Adipocyte (in vitro differentiated cells): ENCODE measurements around the gene PCDHGA12.
"Not testable (repeated sequence)": the region's sequence is repeated elsewhere in the genome, so short reads cannot be mapped to it uniquely, and the experiment has no call there.

Source experiments
- DNase-seq: peaks from one replicate; pipeline ENCODE4 v3.0.0-alpha.2; 2015; ENCODE audit warnings: low read depth
- H3K27me3 ChIP-seq: replicated peaks from 2 replicates; pipeline ENCODE4 v1.7.0; 2013; ENCODE audit warnings: mild to moderate bottlenecking, low read length, moderate library complexity; ENCODE audit not compliant: control insufficient read depth, insufficient read depth
- H3K36me3 ChIP-seq: 2 replicates; pipeline ENCODE4 v1.7.0; 2013; ENCODE audit warnings: low read length, mild to moderate bottlenecking, moderate library complexity; ENCODE audit not compliant: control insufficient read depth, insufficient read depth, severe bottlenecking
- H3K4me1 ChIP-seq: 2 replicates; pipeline ENCODE4 v1.7.0; 2013; ENCODE audit warnings: mild to moderate bottlenecking, low read length, moderate library complexity; ENCODE audit not compliant: control insufficient read depth, insufficient read depth
- H3K4me3 ChIP-seq: 2 replicates; pipeline ENCODE4 v1.7.0; 2013; ENCODE audit warnings: mild to moderate bottlenecking, low read length, moderate library complexity
- H3K9ac ChIP-seq: 2 replicates; pipeline ENCODE4 v1.7.0; 2013; ENCODE audit warnings: mild to moderate bottlenecking, low read length, moderate library complexity
- H3K9me3 ChIP-seq: 2 replicates; pipeline ENCODE4 v1.7.0; 2013; ENCODE audit warnings: mild to moderate bottlenecking, low read length, moderate library complexity; ENCODE audit not compliant: control insufficient read depth

The PCDHGA12 gene

DNA sequence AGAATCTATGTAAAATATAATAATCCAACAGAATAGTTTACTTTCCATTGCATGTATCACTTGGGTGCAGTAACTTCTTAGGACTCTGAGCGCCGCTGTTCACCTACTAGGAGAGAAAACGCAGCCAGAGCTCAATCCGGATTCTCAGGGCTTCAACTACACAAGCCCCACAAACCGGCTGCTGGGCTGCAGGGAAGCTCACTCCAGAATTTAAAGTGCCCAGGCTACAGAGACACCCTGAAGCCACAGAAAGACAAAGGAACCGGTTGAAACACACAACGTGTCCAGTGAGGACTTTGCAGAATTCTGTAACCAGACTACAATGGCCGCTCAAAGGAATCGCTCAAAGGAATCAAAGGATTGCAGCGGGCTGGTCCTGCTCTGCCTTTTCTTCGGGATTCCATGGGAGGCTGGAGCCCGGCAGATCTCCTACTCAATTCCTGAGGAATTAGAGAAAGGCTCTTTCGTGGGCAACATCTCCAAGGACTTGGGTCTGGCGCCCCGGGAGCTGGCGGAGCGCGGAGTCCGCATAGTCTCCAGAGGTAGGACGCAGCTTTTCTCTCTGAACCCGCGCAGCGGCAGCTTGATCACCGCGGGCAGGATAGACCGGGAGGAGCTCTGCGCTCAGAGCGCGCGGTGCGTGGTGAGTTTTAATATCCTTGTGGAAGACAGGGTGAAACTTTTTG is 17.3 kb upstream of the PCDHGA12 start, which contains the start of gene PCDHGA10:
TSS of gene PCDHGA10 (plus strand) at position 134 of the 686 bp plus-strand sequence. CDS start at position 323, 189 bp downstream.
- Histone ChIP-seq H3K36me3 (no peaks in the 10 kb centered on the region), H3K9ac (peak within 1 kb of the TSS; percentile 79), H3K4me1 (no peaks in the 10 kb centered on the region), H3K9me3 (peaks cover 28% of the 10 kb centered on the region), H3K27me3 (peaks cover 6% of the 10 kb centered on the region), H3K4me3 (peak within 1 kb of the TSS; percentile 85)
- peak; percentile 97 for DNase-seq

DNA sequence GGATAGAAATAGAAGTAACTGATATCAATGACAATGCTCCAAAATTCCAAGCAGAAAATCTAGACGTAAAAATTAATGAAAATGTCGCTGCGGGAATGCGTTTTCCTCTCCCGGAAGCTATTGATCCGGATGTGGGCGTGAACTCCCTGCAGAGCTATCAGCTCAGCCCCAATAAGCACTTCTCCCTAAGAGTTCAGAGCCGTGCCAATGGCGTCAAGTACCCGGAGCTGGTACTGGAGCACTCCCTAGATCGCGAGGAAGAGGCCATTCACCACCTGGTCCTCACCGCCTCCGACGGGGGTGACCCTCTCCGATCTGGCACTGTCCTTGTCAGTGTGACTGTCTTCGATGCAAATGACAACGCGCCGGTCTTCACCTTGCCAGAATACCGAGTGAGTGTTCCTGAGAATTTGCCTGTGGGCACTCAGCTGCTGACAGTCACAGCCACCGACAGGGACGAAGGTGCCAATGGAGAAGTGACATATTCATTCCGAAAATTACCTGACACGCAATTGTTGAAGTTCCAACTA is 16.7 kb upstream of the PCDHGA12 start:
- no peak for DNase-seq
- peaks cover 29% of the 10 kb centered on the region for H3K9me3 ChIP-seq
- H3K36me3 ChIP-seq, result no peaks in the 10 kb centered on the region
- H3K9ac ChIP-seq, result peak overlapping the region; percentile 79
- peaks cover 6% of the 10 kb centered on the region for H3K27me3 ChIP-seq
- no peaks in the 10 kb centered on the region for H3K4me1 ChIP-seq
- H3K4me3 ChIP-seq, result peak overlapping the region; percentile 85

DNA sequence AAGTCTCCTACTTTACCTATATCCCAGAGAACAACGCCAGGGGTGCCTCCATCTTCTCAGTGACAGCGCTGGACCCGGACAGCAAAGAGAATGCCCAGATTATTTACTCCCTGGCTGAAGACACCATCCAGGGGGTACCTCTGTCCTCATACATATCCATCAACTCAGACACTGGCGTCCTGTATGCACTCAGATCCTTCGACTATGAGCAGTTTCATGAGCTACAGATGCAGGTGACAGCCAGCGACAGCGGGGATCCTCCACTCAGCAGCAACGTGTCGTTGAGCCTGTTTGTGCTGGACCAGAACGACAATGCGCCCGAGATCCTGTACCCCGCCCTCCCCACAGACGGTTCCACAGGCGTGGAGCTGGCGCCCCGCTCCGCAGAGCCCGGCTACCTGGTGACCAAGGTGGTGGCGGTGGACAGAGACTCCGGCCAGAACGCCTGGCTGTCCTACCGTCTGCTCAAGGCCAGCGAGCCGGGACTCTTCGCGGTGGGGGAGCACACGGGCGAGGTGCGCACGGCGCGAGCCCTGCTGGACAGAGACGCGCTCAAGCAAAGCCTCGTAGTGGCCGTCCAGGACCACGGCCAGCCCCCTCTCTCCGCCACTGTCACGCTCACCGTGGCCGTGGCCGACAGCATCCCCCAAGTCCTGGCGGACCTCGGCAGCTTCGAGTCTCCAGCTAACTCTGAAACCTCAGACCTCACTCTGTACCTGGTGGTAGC is 15.6 kb upstream of the PCDHGA12 start:
- H3K4me3 ChIP-seq, result peak overlapping the region; percentile 43
- not testable (repeated sequence) for H3K27me3 ChIP-seq, DNase-seq, H3K36me3 ChIP-seq, H3K9ac ChIP-seq, H3K4me1 ChIP-seq
- peaks cover 28% of the 10 kb centered on the region for H3K9me3 ChIP-seq

DNA sequence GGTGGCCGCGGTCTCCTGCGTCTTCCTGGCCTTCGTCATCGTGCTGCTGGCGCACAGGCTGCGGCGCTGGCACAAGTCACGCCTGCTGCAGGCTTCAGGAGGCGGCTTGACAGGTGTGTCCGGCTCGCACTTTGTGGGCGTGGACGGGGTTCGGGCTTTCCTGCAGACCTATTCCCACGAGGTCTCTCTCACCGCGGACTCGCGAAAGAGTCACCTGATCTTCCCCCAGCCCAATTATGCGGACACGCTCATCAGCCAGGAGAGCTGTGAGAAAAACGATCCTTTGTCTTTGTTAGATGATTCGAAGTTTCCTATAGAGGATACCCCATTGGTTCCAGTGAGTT is 15.1 kb upstream of the PCDHGA12 start:
- DNase-seq, H3K4me1 ChIP-seq, H3K36me3 ChIP-seq, H3K27me3 ChIP-seq, H3K9ac ChIP-seq: not testable (repeated sequence)
- Histone ChIP-seq H3K4me3 (peak overlapping the region; percentile 43), H3K9me3 (peaks cover 27% of the 10 kb centered on the region)

DNA sequence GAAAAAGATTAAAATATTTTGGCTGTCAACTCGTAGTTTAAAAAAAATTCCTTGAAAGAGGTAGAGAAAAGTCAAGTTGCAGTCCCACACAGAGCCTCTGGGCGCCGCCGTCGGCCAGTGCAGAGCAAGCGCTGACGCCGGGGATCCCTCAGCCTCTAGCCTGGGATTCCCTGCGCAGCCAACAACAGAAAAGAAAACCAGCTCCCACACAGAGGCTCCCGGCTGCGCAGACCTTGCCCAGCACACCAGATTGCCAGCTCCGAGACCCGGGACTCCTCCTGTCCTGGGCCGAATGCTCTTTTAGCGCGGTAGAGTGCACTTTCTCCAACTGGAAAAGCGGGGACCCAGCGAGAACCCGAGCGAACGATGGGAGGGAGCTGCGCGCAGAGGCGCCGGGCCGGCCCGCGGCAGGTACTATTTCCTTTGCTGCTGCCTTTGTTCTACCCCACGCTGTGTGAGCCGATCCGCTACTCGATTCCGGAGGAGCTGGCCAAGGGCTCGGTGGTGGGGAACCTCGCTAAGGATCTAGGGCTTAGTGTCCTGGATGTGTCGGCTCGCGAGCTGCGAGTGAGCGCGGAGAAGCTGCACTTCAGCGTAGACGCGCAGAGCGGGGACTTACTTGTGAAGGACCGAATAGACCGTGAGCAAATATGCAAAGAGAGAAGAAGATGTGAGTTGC is 12.7 kb upstream of the PCDHGA12 start, which contains the start of gene PCDHGB7:
TSS of gene PCDHGB7 (plus strand) at position 184 of the 679 bp plus-strand sequence. CDS start at position 367, 183 bp downstream.
- H3K4me1 ChIP-seq, H3K27me3 ChIP-seq, H3K36me3 ChIP-seq: not testable (repeated sequence)
- DNase-seq, result peak; percentile 72
- Histone ChIP-seq H3K9me3 (peaks cover 42% of the 10 kb centered on the region), H3K4me3 (peak within 1 kb of the TSS; percentile 81), H3K9ac (peak within 1 kb of the TSS; percentile 70)

DNA sequence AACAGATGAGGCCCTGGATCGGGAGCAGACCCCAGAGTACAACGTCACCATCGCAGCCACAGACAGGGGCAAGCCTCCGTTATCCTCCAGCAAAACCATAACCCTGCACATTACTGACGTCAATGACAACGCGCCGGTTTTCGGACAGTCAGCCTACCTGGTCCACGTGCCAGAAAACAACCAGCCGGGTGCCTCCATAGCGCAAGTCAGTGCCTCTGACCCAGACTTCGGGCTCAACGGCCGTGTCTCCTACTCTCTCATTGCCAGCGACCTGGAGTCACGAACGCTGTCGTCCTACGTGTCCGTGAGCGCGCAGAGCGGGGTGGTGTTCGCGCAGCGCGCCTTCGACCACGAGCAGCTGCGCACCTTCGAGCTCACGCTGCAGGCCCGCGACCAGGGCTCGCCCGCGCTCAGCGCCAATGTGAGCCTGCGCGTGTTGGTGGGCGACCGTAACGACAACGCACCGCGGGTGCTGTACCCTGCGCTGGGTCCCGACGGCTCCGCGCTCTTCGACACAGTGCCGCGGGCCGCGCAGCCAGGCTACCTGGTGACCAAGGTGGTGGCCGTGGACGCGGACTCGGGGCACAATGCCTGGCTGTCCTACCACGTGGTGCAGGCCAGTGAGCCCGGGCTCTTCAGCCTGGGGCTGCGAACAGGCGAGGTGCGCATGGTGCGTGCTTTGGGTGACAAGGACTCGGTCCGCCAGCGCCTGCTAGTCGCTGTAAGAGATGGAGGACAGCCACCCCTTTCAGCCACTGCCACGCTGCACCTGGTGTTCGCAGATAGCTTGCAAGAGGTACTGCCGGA is 11.0 kb upstream of the PCDHGA12 start:
- peaks cover 45% of the 10 kb centered on the region for H3K9me3 ChIP-seq
- no peaks in the 10 kb centered on the region for H3K4me1 ChIP-seq
- no peak overlapping the region for H3K9ac ChIP-seq
- no peaks in the 10 kb centered on the region for H3K36me3 ChIP-seq
- DNase-seq, result no peak
- no peaks in the 10 kb centered on the region for H3K27me3 ChIP-seq
- peak overlapping the region; percentile 4 for H3K4me3 ChIP-seq

DNA sequence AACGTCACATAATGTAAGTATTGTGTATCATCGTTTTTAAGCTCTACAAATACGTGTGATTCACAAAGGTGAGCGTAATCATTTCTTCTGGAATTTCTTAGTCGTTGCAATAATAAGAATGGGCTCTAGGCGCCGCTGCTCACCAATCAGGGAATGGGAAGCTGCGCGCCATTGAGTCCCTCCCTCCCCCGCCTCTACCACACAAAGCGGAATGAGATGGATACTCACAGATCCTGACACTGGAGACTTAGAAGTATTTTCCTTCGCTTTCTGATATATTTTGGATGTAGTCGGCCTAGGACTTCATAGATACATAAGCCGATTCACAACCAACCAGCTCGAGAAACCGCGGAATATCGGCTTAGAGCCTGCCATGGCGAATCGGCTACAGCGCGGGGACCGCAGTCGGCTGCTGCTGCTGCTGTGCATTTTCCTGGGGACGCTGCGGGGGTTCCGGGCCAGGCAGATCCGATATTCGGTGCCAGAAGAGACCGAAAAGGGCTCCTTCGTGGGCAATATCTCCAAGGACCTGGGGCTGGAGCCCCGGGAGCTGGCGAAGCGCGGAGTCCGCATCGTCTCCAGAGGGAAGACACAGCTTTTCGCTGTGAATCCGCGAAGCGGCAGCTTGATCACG is 9.3 kb upstream of the PCDHGA12 start, which contains the start of gene PCDHGA11:
TSS of gene PCDHGA11 (plus strand) at position 197 of the 634 bp plus-strand sequence. CDS start at position 374, 177 bp downstream.
- Histone ChIP-seq H3K4me1 (no peaks in the 10 kb centered on the region), H3K27me3 (no peaks in the 10 kb centered on the region), H3K36me3 (no peaks in the 10 kb centered on the region), H3K9me3 (peaks cover 44% of the 10 kb centered on the region), H3K4me3 (peak within 1 kb of the TSS; percentile 84), H3K9ac (peak within 1 kb of the TSS; percentile 70)
- peak; percentile 50 for DNase-seq

DNA sequence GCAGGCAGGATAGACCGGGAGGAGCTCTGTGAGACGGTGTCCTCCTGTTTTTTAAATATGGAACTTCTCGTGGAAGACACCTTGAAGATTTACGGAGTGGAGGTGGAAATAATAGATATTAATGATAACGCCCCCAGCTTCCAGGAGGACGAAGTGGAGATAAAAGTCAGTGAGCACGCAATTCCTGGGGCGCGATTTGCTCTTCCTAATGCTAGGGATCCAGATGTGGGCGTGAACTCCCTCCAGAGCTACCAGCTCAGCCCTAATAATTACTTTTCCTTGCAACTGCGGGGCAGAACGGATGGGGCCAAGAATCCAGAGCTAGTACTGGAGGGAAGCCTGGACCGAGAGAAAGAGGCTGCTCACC is 8.8 kb upstream of the PCDHGA12 start:
- H3K4me1 ChIP-seq, result no peaks in the 10 kb centered on the region
- no peak for DNase-seq
- peak overlapping the region; percentile 84 for H3K4me3 ChIP-seq
- H3K27me3 ChIP-seq, result no peaks in the 10 kb centered on the region
- H3K36me3 ChIP-seq, result no peaks in the 10 kb centered on the region
- H3K9me3 ChIP-seq, result peaks cover 44% of the 10 kb centered on the region
- H3K9ac ChIP-seq, result peak overlapping the region; percentile 70

DNA sequence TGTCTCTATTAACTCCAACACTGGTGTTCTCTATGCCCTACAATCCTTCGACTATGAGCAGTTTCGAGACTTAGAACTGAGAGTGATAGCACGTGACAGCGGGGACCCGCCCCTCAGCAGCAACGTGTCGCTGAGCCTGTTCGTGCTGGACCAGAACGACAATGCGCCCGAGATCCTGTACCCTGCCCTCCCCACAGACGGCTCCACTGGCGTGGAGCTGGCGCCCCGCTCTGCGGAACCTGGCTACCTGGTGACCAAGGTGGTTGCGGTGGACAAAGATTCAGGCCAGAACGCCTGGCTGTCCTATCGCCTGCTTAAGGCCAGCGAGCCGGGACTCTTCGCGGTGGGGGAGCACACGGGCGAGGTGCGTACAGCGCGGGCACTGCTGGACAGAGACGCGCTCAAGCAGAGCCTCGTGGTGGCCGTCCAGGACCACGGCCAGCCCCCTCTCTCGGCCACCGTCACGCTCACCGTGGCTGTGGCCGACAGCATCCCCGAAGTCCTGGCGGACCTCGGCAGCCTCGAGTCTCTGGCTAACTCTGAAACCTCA is 7.5 kb upstream of the PCDHGA12 start:
- no peaks in the 10 kb centered on the region for H3K27me3 ChIP-seq
- peak overlapping the region; percentile 52 for H3K4me3 ChIP-seq
- H3K9me3 ChIP-seq, result peaks cover 55% of the 10 kb centered on the region
- DNase-seq, result no peak
- no peak overlapping the region for H3K9ac ChIP-seq
- no peaks in the 10 kb centered on the region for H3K4me1 ChIP-seq
- peaks cover 6% of the 10 kb centered on the region for H3K36me3 ChIP-seq

DNA sequence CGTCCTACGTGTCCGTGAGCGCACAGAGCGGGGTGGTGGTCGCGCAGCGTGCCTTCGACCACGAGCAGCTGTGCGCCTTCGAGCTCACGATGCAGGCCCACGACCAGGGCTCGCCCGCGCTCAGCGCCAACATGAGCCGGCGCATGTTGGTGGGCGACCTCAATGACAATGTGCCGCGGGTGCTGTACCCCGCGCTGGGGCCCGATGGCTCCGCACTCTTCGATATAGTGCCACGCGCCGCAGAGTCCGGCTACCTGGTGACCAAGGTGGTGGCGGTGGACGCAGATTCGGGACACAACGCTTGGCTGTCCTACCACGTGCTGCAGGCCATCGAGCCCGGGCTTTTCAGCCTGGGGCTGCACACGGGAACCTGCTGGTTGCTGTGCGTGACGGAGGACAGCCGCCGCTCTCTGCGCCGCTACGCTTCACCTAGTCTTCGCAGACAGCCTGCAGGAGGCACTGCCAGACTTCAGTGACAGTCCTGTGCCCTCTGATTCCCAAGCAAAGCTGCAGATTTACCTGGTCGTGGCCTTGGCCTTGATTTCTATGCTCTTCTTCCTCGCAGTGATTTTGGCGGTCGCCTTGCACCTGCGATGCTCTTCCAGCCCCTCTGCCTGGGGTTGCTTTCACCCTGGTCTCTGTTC is 2.4 kb upstream of the PCDHGA12 start:
- no peak for DNase-seq
- Histone ChIP-seq H3K36me3 (peaks cover 12% of the 10 kb centered on the region), H3K9ac (no peak overlapping the region), H3K4me1 (peaks cover 16% of the 10 kb centered on the region), H3K9me3 (peaks cover 35% of the 10 kb centered on the region), H3K27me3 (no peaks in the 10 kb centered on the region), H3K4me3 (no peak overlapping the region)
